Neural progenitor cell (in vitro differentiated cells): ENCODE results near the gene TMEM115. TPM values are rescaled to one million over a fixed set of nuclear protein-coding genes. Genes with fewer than 3 reads are reported as not detected.

Experiments
- DNase-seq: peaks from one replicate; pipeline ENCODE4 v3.0.0-alpha.2; 2016; ENCODE audit warnings: low spot score
- H2AFZ ChIP-seq: fragments of 200-600 bp; sonication (generic); replicated peaks from 2 replicates; pipeline ENCODE4 v1.6.1; 2016; ENCODE audit warnings: antibody characterized with exemption
- H3F3A ChIP-seq: fragments of 200-600 bp; sonication (generic); 2 replicates; pipeline ENCODE4 v1.6.1; 2016; ENCODE audit warnings: antibody characterized with exemption, low read depth
- H3K27ac ChIP-seq: fragments of 200-600 bp; sonication (generic); 2 replicates; pipeline ENCODE4 v1.5.1; 2016; ENCODE audit warnings: mild to moderate bottlenecking
- H3K27me3 ChIP-seq: fragments of 200-600 bp; sonication (generic); 2 replicates; pipeline ENCODE4 v1.6.1; 2016; ENCODE audit warnings: mild to moderate bottlenecking, moderate library complexity
- H3K36me3 ChIP-seq: fragments of 200-600 bp; sonication (generic); 2 replicates; pipeline ENCODE4 v1.5.1; 2016
- H3K4me1 ChIP-seq: fragments of 200-600 bp; sonication (generic); 2 replicates; pipeline ENCODE4 v1.6.1; 2016; ENCODE audit warnings: mixed run types
- H3K4me2 ChIP-seq: fragments of 200-600 bp; sonication (generic); 2 replicates; pipeline ENCODE4 v1.6.1; 2016
- H3K4me3 ChIP-seq: fragments of 200-600 bp; sonication (generic); 2 replicates; pipeline ENCODE4 v1.5.1; 2016
- H3K79me2 ChIP-seq: fragments of 200-600 bp; sonication (generic); 2 replicates; pipeline ENCODE4 v1.6.1; 2016; ENCODE audit warnings: low read depth
- H3K9ac ChIP-seq: fragments of 200-600 bp; sonication (generic); 2 replicates; pipeline ENCODE4 v1.6.1; 2016
- H3K9me3 ChIP-seq: fragments of 200-600 bp; sonication (generic); 2 replicates; pipeline ENCODE4 v1.5.1; 2016; ENCODE audit warnings: low read depth
- H4K20me1 ChIP-seq: fragments of 200-600 bp; sonication (generic); 2 replicates; pipeline ENCODE4 v1.6.1; 2016; ENCODE audit warnings: low read depth
- H3K27ac Mint-ChIP-seq: 3 replicates; pipeline ENCODE4 v1.8.0; 2021; ENCODE audit warnings: mixed read lengths
- H3K27me3 Mint-ChIP-seq: 2 replicates; pipeline ENCODE4 v1.8.0; 2022; ENCODE audit warnings: low read depth, mild to moderate bottlenecking, inconsistent platforms, moderate library complexity, mixed read lengths; ENCODE audit not compliant: insufficient read depth
- H3K36me3 Mint-ChIP-seq: 3 replicates; pipeline ENCODE4 v1.8.0; 2021; ENCODE audit warnings: mixed read lengths
- H3K4me1 Mint-ChIP-seq: 3 replicates; pipeline ENCODE4 v1.8.0; 2021; ENCODE audit warnings: mixed read lengths
- H3K4me3 Mint-ChIP-seq: 3 replicates; pipeline ENCODE4 v1.8.0; 2021; ENCODE audit warnings: mild to moderate bottlenecking, moderate library complexity, mixed read lengths
- H3K9me3 Mint-ChIP-seq: 3 replicates; pipeline ENCODE4 v1.8.0; 2020; ENCODE audit warnings: mixed read lengths
- EZH2 ChIP-seq: fragments of 200-600 bp; sonication (generic); IDR thresholded peaks from 2 replicates; pipeline ENCODE4 v1.6.1; 2017; ENCODE audit warnings: antibody characterized with exemption, mild to moderate bottlenecking, moderate library complexity
- EZH2phosphoT487 ChIP-seq: fragments of 200-600 bp; sonication (generic); IDR thresholded peaks from 2 replicates; pipeline ENCODE4 v1.6.1; 2017; ENCODE audit warnings: antibody characterized with exemption
- total RNA-seq: library from RNA; depleted of rRNA; stranded (reverse); fragments of >200 nt; gene quantifications from 2 replicates; pipeline ENCODE4 v1.2.3, GENCODE V29; 2015; ENCODE audit warnings: low replicate concordance
- TF ChIP-seq, protein P1 (sequence below): fragments of 200-600 bp; sonication (generic); IDR thresholded peaks from 2 replicates; pipeline ENCODE4 v1.5.1; 2017; ENCODE audit warnings: antibody characterized with exemption, mild to moderate bottlenecking

Gene TMEM115
- total RNA-seq, 1 donor from 2014 or later = 6.3 TPM

- peaks cover 32% of the 10 kb centered on the region for H3F3A ChIP-seq
- H3K4me1 ChIP-seq = peaks cover 10% of the 10 kb centered on the region
- DNase-seq = peak; percentile 99
- no peaks in the 10 kb centered on the region for H3K9me3 ChIP-seq
- peaks cover 6% of the 10 kb centered on the region for H3K27me3 Mint-ChIP-seq
- peak within 1 kb of the TSS; percentile 96 for H3K4me2 ChIP-seq
- peaks cover 15% of the 10 kb centered on the region for H4K20me1 ChIP-seq
- H3K27ac ChIP-seq = no peak within 1 kb of the TSS
- peak within 1 kb of the TSS; percentile 78 for H3K9ac ChIP-seq
- no peaks in the 10 kb centered on the region for H3K27me3 ChIP-seq
- peaks cover 19% of the 10 kb centered on the region for H3K79me2 ChIP-seq
- peak within 1 kb of the TSS; percentile 95 for H3K4me3 Mint-ChIP-seq
- peaks cover 26% of the 10 kb centered on the region for H3K4me1 Mint-ChIP-seq
- H3K9me3 Mint-ChIP-seq = no peaks in the 10 kb centered on the region
- TF ChIP-seq, protein P1, sequence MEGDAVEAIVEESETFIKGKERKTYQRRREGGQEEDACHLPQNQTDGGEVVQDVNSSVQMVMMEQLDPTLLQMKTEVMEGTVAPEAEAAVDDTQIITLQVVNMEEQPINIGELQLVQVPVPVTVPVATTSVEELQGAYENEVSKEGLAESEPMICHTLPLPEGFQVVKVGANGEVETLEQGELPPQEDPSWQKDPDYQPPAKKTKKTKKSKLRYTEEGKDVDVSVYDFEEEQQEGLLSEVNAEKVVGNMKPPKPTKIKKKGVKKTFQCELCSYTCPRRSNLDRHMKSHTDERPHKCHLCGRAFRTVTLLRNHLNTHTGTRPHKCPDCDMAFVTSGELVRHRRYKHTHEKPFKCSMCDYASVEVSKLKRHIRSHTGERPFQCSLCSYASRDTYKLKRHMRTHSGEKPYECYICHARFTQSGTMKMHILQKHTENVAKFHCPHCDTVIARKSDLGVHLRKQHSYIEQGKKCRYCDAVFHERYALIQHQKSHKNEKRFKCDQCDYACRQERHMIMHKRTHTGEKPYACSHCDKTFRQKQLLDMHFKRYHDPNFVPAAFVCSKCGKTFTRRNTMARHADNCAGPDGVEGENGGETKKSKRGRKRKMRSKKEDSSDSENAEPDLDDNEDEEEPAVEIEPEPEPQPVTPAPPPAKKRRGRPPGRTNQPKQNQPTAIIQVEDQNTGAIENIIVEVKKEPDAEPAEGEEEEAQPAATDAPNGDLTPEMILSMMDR = no peak
- no peak for TF ChIP-seq EZH2phosphoT487
- no peak for TF ChIP-seq EZH2
- H3K36me3 ChIP-seq = no peaks in the 10 kb centered on the region
- H2AFZ ChIP-seq = peak within 1 kb of the TSS; percentile 3
- H3K27ac Mint-ChIP-seq = peak within 1 kb of the TSS; percentile 50
- peak within 1 kb of the TSS; percentile 82 for H3K4me3 ChIP-seq
- H3K36me3 Mint-ChIP-seq = peaks cover 2% of the 10 kb centered on the region
Measured at GRCh38 chr3:50327943-50328691, 31.2 kb downstream of the TMEM115 start, which contains the start of gene TUSC2. Gene TUSC2 (minus strand): TSS chr3:50328223. CDS start chr3:50328099, 124 bp downstream.

DNA sequence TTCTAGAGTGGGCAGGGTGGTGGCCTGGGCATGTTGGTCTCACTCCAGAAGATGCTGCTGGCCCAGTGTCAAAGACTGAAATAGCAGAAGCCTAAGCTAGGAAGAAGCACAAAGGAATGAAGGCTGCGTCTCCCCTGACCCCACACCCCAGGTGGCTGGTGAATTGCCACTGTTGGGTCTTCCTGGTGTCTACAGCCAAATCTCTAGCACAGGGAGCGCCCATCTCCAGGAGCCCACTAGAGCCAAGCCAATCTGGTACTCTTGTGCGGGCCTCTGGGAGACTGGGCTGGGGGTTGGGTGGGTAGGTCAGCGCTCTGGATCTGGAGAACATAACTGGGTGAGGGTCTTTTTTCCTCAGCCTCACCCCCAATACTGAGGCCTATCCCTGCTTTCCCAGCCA lies 32.2 kb downstream of the TMEM115 start:
- Mint-ChIP-seq H3K27ac (no peak overlapping the region), H3K4me3 (peak overlapping the region; percentile 95), H3K27me3 (peaks cover 6% of the 10 kb centered on the region), H3K9me3 (no peaks in the 10 kb centered on the region), H3K4me1 (peaks cover 35% of the 10 kb centered on the region), H3K36me3 (peaks cover 2% of the 10 kb centered on the region)
- Histone ChIP-seq H3F3A (peaks cover 38% of the 10 kb centered on the region), H4K20me1 (peaks cover 12% of the 10 kb centered on the region), H3K36me3 (no peaks in the 10 kb centered on the region), H3K4me2 (peak overlapping the region; percentile 96), H3K27ac (no peak overlapping the region), H3K9me3 (no peaks in the 10 kb centered on the region), H3K79me2 (peaks cover 17% of the 10 kb centered on the region), H3K27me3 (no peaks in the 10 kb centered on the region), H2AFZ (no peak overlapping the region), H3K9ac (peak overlapping the region; percentile 78), H3K4me3 (peak overlapping the region; percentile 82), H3K4me1 (peaks cover 18% of the 10 kb centered on the region)
- no peak for DNase-seq
- TF ChIP-seq, protein P1 = no peak
- TF ChIP-seq EZH2 (no peak), EZH2phosphoT487 (no peak)

DNA sequence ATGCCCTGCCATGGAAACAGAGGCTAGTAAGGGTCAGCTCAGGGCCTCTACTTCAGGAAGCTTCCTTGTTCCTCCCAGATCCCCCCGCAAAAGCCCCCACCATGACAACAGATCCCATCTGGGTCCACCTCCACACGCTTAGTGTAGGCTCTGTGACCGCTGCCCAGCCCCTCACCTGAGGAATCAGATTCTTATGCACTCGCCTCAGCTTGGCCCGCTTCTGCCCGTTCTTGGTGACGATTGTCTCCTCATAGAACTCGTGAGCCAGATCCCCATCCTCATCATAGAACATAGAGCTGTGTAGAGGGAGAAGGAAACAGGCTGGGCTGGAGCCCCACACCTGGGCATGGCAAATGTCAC lies 33.2 kb downstream of the TMEM115 start:
- H3K4me3 Mint-ChIP-seq = peak overlapping the region; percentile 95
- no peaks in the 10 kb centered on the region for H3K36me3 ChIP-seq
- TF ChIP-seq EZH2phosphoT487 (no peak), EZH2 (no peak)
- TF ChIP-seq, protein P1 = no peak
- peaks cover 5% of the 10 kb centered on the region for H3K27me3 Mint-ChIP-seq
- DNase-seq = no peak
- no peak overlapping the region for H3K27ac ChIP-seq
- no peaks in the 10 kb centered on the region for H3K27me3 ChIP-seq
- H3K9ac ChIP-seq = no peak overlapping the region
- H2AFZ ChIP-seq = no peak overlapping the region
- peaks cover 35% of the 10 kb centered on the region for H3K4me1 Mint-ChIP-seq
- H3K36me3 Mint-ChIP-seq = peaks cover 1% of the 10 kb centered on the region
- peaks cover 12% of the 10 kb centered on the region for H4K20me1 ChIP-seq
- no peaks in the 10 kb centered on the region for H3K9me3 Mint-ChIP-seq
- no peaks in the 10 kb centered on the region for H3K9me3 ChIP-seq
- peaks cover 20% of the 10 kb centered on the region for H3K4me1 ChIP-seq
- H3K4me3 ChIP-seq = no peak overlapping the region
- H3K27ac Mint-ChIP-seq = no peak overlapping the region
- peaks cover 42% of the 10 kb centered on the region for H3F3A ChIP-seq
- no peak overlapping the region for H3K4me2 ChIP-seq
- H3K79me2 ChIP-seq = peaks cover 17% of the 10 kb centered on the region
